IMR-90 (cell line): ENCODE measurements around the gene ACVR1. TPM values are rescaled to one million over a fixed set of nuclear protein-coding genes. Genes with fewer than 3 reads are reported as not detected.

Source experiments
- ATAC-seq: fragments of 200-7000 bp; cut with Tn5 transposase; 2 replicates; pipeline ENCODE4 v1.9.1; 2020; ENCODE audit warnings: low read depth, mild to moderate bottlenecking, moderate library complexity
- BruUV-seq: library from RNA; stranded (reverse); fragments of 400-500 nt; replicated peaks from 2 replicates; lab custom pipeline; 2021; lab: Mats Ljungman, UMichigan
- CTCF ChIA-PET: fragments of 300-600 bp; formaldehyde crosslinking; extraction: SDS; loops from one replicate; lab custom pipeline; 2021; ENCODE audit warnings: antibody characterized with exemption; lab: Yijun Ruan, JAX
- POLR2A ChIA-PET: fragments of 300-600 bp; sonication (Branson Sonifier 250); formaldehyde crosslinking; loops from one replicate; lab custom pipeline; 2022; ENCODE audit warnings: antibody characterized with exemption; ENCODE audit not compliant: unreplicated experiment; lab: Charles Lee
- DNase-seq: peaks from one replicate; pipeline ENCODE4 v3.0.0; 2013
- H2AFZ ChIP-seq: replicated peaks from 2 replicates; pipeline ENCODE3; 2013; ENCODE audit warnings: low read length, mild to moderate bottlenecking; ENCODE audit not compliant: poor library complexity
- H2AK5ac ChIP-seq: 2 replicates; pipeline ENCODE4 v1.6.1; 2013; ENCODE audit warnings: low read depth, low read length, inconsistent platforms
- H2AK9ac ChIP-seq: replicated peaks from 2 replicates; pipeline ENCODE3; 2013; ENCODE audit warnings: mild to moderate bottlenecking, low read depth, low read length, moderate library complexity; ENCODE audit not compliant: poor library complexity
- H2BK120ac ChIP-seq: 2 replicates; pipeline ENCODE4 v1.6.1; 2013; ENCODE audit warnings: low read depth, low read length, inconsistent platforms
- H2BK15ac ChIP-seq: 3 replicates; pipeline ENCODE4 v1.6.1; 2013; ENCODE audit warnings: low read depth, low read length, inconsistent platforms
- H2BK20ac ChIP-seq: 2 replicates; pipeline ENCODE4 v1.6.1; 2013; ENCODE audit warnings: low read depth, mild to moderate bottlenecking, inconsistent platforms, low read length, moderate library complexity
- H2BK5ac ChIP-seq: 2 replicates; pipeline ENCODE4 v1.6.1; 2013; ENCODE audit warnings: mild to moderate bottlenecking, low read depth, low read length, inconsistent platforms; ENCODE audit not compliant: poor library complexity, severe bottlenecking
- H3K14ac ChIP-seq: replicated peaks from 2 replicates; pipeline ENCODE4 v1.6.1; 2013; ENCODE audit warnings: low read depth, low read length, inconsistent platforms
- H3K18ac ChIP-seq: 2 replicates; pipeline ENCODE4 v1.6.1; 2013; ENCODE audit warnings: low read depth, low read length, control low read depth
- H3K23ac ChIP-seq: 2 replicates; pipeline ENCODE4 v1.6.1; 2013; ENCODE audit warnings: low read depth, low read length, inconsistent platforms
- H3K27ac ChIP-seq: 2 replicates; pipeline ENCODE4 v1.5.1; 2013; ENCODE audit warnings: mild to moderate bottlenecking, control low read depth, low read length; ENCODE audit not compliant: insufficient read depth
- H3K27me3 ChIP-seq: 2 replicates; pipeline ENCODE4 v1.6.1; 2013; ENCODE audit warnings: low read length; ENCODE audit not compliant: control insufficient read depth, insufficient read depth
- H3K36me3 ChIP-seq: 2 replicates; pipeline ENCODE4 v1.6.1; 2013; ENCODE audit warnings: low read length, mixed read lengths; ENCODE audit not compliant: control insufficient read depth, insufficient read depth
- H3K4ac ChIP-seq: 2 replicates; pipeline ENCODE4 v1.6.1; 2013; ENCODE audit warnings: low read depth, low read length, inconsistent platforms
- H3K4me1 ChIP-seq: 2 replicates; pipeline ENCODE4 v1.6.1; 2013; ENCODE audit warnings: low read length, mixed read lengths; ENCODE audit not compliant: control insufficient read depth, insufficient read depth
- H3K4me2 ChIP-seq: 2 replicates; pipeline ENCODE4 v1.6.1; 2013; ENCODE audit warnings: low read depth, mild to moderate bottlenecking, control low read depth, low read length, moderate library complexity
- H3K4me3 ChIP-seq: 2 replicates; pipeline ENCODE4 v1.5.1; 2013; ENCODE audit warnings: low read depth, mild to moderate bottlenecking, control low read depth, low read length, moderate library complexity; ENCODE audit not compliant: insufficient read depth
- H3K56ac ChIP-seq: 2 replicates; pipeline ENCODE4 v1.6.1; 2013; ENCODE audit warnings: low read length, inconsistent platforms; ENCODE audit not compliant: insufficient read depth; ENCODE audit errors: extremely low read depth
- H3K79me1 ChIP-seq, 2 experiments: 2 replicates each; pipeline ENCODE4 v1.6.1; 2013; ENCODE audit warnings: low read length in 2 of 2, inconsistent platforms in 1 of 2, low read depth in 1 of 2
- H3K9ac ChIP-seq: 2 replicates; pipeline ENCODE4 v1.6.1; 2013; ENCODE audit warnings: low read depth, low read length, control low read depth
- H3K9me1 ChIP-seq: 2 replicates; pipeline ENCODE4 v1.6.1; 2013; ENCODE audit warnings: low read length, inconsistent platforms; ENCODE audit not compliant: insufficient read depth
- H3K9me3 ChIP-seq: 2 replicates; pipeline ENCODE4 v1.6.1; 2013; ENCODE audit warnings: low read length; ENCODE audit not compliant: control insufficient read depth, insufficient read depth
- H4K20me1 ChIP-seq: 2 replicates; pipeline ENCODE4 v1.6.1; 2013; ENCODE audit warnings: low read length, inconsistent platforms; ENCODE audit not compliant: insufficient read depth
- H4K5ac ChIP-seq: 2 replicates; pipeline ENCODE4 v1.6.1; 2013; ENCODE audit warnings: mild to moderate bottlenecking, low read depth, low read length, control low read depth
- H4K8ac ChIP-seq, 2 experiments: 2 replicates each; pipeline ENCODE4 v1.6.1; 2013; ENCODE audit warnings: low read depth in 2 of 2, low read length in 2 of 2, control low read depth in 1 of 2, inconsistent platforms in 1 of 2
- H4K91ac ChIP-seq: 2 replicates; pipeline ENCODE4 v1.6.1; 2013; ENCODE audit warnings: low read depth, low read length, inconsistent platforms; ENCODE audit not compliant: insufficient read depth
- CTCF ChIP-seq: conservative IDR thresholded peaks from 2 replicates; pipeline ENCODE4 v1.5.1; 2012; ENCODE audit warnings: mild to moderate bottlenecking, low read depth, low read length, improper control_type of control experiment
- MAFK ChIP-seq: IDR thresholded peaks from 2 replicates; pipeline ENCODE4 v1.6.1; 2012; ENCODE audit warnings: low read depth, low read length, improper control_type of control experiment
- MXI1 ChIP-seq: IDR thresholded peaks from 2 replicates; pipeline ENCODE4 v1.6.1; 2012; ENCODE audit warnings: low read depth, mild to moderate bottlenecking, low read length, moderate library complexity, borderline replicate concordance
- POLR2A ChIP-seq: IDR thresholded peaks from 2 replicates; pipeline ENCODE4 v1.6.1; 2012; ENCODE audit warnings: mild to moderate bottlenecking, low read depth, low read length
- RCOR1 ChIP-seq: IDR thresholded peaks from 2 replicates; pipeline ENCODE4 v1.6.1; 2012; ENCODE audit warnings: mild to moderate bottlenecking, low read length, improper control_type of control experiment; ENCODE audit not compliant: insufficient replicate concordance
- RFX5 ChIP-seq: IDR thresholded peaks from 2 replicates; pipeline ENCODE4 v1.8.0; 2012; ENCODE audit warnings: low read depth, mild to moderate bottlenecking, low read length, moderate library complexity
- SMC3 ChIP-seq: fragments of 150-350 bp; IDR thresholded peaks from 2 replicates; pipeline ENCODE4 v1.6.1; 2016; ENCODE audit warnings: low read depth, mild to moderate bottlenecking, antibody characterized with exemption, low read length, moderate library complexity
- WGBS, 2 experiments: methylation state at CpG; one replicate each; pipeline versions ENCODE4 v1.1.5 to v1.1.7; 2013; ENCODE audit warnings: missing lambda C conversion rate in 2 of 2; ENCODE audit not compliant: insufficient read length in 1 of 2; ENCODE audit errors: extremely low coverage in 2 of 2; 5-methylcytosine and 5-hydroxymethylcytosine counted together
- dilution Hi-C: fragments of 300-500 bp; cut with HindIII; formaldehyde crosslinking; loops from one replicate; pipeline ENCODE4 v1.14.3; 2018; ENCODE audit warnings: low sequenced_read_pairs; ENCODE audit not compliant: unreplicated experiment
- in situ Hi-C: fragments of 300-500 bp; cut with MboI; formaldehyde crosslinking; loops from 3 replicates; pipeline ENCODE4 v1.14.3; 2019; ENCODE audit warnings: low sequenced_read_pairs, inconsistent platforms, mixed read lengths
- intact Hi-C: fragments of 100-400 bp; cut with micrococcal nuclease; formaldehyde crosslinking; loops from 2 replicates; pipeline ENCODE4 v1.10.0; 2022
- polyA plus RNA-seq, 3 experiments: library from polyadenylated mRNA; depleted of rRNA; stranded (reverse); fragments of >200 nt; gene quantifications; 2 replicates each; pipeline ENCODE4 v1.2.3, GENCODE V29; 2012; ENCODE audit warnings: low replicate concordance in 1 of 3
- total RNA-seq: library from RNA; depleted of rRNA; stranded (reverse); fragments of >200 nt; gene quantifications from 2 replicates; pipeline ENCODE4 v1.2.3, GENCODE V29; 2012
- TF ChIP-seq, protein P1 (sequence below): fragments of 150-350 bp; IDR thresholded peaks from 2 replicates; pipeline ENCODE4 v1.6.1; 2016; ENCODE audit warnings: low read depth, mild to moderate bottlenecking, low read length, moderate library complexity, borderline replicate concordance

Gene ACVR1
- total and polyA plus RNA-seq, 2 of the 4 experiments (the other 2 are of a cell fraction): 21.1 to 40.8 TPM

GRCh38 chr2:157918319-157918718 lies 42.2 kb upstream of the ACVR1 start:
- Histone ChIP-seq H3K36me3 (no peaks in the 10 kb centered on the region), H2BK15ac (no peak overlapping the region), H3K14ac (no peak overlapping the region), H3K27ac (no peak overlapping the region), H2BK5ac (no peak overlapping the region), H3K4me1 (no peaks in the 10 kb centered on the region), H4K91ac (no peak overlapping the region), H3K18ac (no peak overlapping the region), H3K9me3 (no peaks in the 10 kb centered on the region; the same call in 1 of the 2 replicates), H2AK5ac (no peak overlapping the region), H3K79me1 (no peaks in the 10 kb centered on the region), H3K56ac (no peak overlapping the region), H2AFZ (no peak overlapping the region), H3K23ac (no peak overlapping the region), H3K9ac (no peak overlapping the region), H4K5ac (no peak overlapping the region), H3K4me3 (no peak overlapping the region), H3K4ac (no peak overlapping the region), H4K8ac (no peak overlapping the region), H2AK9ac (no peak overlapping the region), H3K27me3 (peaks cover 3% of the 10 kb centered on the region), H2BK20ac (no peak overlapping the region), H3K9me1 (no peaks in the 10 kb centered on the region), H2BK120ac (no peak overlapping the region), H3K4me2 (no peak overlapping the region), H4K20me1 (no peaks in the 10 kb centered on the region)
- dilution Hi-C loops: no loop called here
- intact Hi-C loops: no loop called here
- ChIA-PET CTCF (no interaction called here), POLR2A (no interaction called here)
- no peak for TF ChIP-seq POLR2A
- TF ChIP-seq SMC3: no peak
- no peak for TF ChIP-seq MXI1
- no peak for TF ChIP-seq CTCF
- TF ChIP-seq, protein P1, sequence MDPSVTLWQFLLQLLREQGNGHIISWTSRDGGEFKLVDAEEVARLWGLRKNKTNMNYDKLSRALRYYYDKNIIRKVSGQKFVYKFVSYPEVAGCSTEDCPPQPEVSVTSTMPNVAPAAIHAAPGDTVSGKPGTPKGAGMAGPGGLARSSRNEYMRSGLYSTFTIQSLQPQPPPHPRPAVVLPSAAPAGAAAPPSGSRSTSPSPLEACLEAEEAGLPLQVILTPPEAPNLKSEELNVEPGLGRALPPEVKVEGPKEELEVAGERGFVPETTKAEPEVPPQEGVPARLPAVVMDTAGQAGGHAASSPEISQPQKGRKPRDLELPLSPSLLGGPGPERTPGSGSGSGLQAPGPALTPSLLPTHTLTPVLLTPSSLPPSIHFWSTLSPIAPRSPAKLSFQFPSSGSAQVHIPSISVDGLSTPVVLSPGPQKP: no peak
- TF ChIP-seq RFX5: no peak
- TF ChIP-seq MAFK: no peak
- TF ChIP-seq RCOR1: no peak
- in situ Hi-C loops: no loop called here
- no TSS peak for BruUV-seq
- ATAC-seq (no peak), DNase-seq (no peak)
- WGBS, 2 experiments: no CpG with 5 or more reads among the region's 1 CpG
